H9 (cell line): ENCODE measurements around the gene KRTAP10-4. TPM values are rescaled to one million over a fixed set of nuclear protein-coding genes. Genes with fewer than 3 reads are reported as not detected.

Source experiments
- DNase-seq: peaks from one replicate; pipeline ENCODE4 v3.0.0-alpha.2; 2017
- H2AFZ ChIP-seq: one replicate; pipeline ENCODE4 v1.6.1; 2013; ENCODE audit warnings: mild to moderate bottlenecking, low read length, control low read depth, moderate library complexity
- H2AK5ac ChIP-seq: 2 replicates; pipeline ENCODE4 v1.6.1; 2013; ENCODE audit warnings: low read length, control low read depth, mixed read lengths; ENCODE audit not compliant: insufficient read length
- H2BK120ac ChIP-seq: one replicate; pipeline ENCODE4 v1.6.1; 2013; ENCODE audit warnings: low read depth, mild to moderate bottlenecking, low read length, control low read depth, inconsistent platforms; ENCODE audit not compliant: poor library complexity, severe bottlenecking
- H2BK12ac ChIP-seq: 2 replicates; pipeline ENCODE4 v1.6.1; 2013; ENCODE audit warnings: low read length, control low read depth, mixed read lengths, low read depth; ENCODE audit not compliant: insufficient read length
- H2BK15ac ChIP-seq: 2 replicates; pipeline ENCODE4 v1.6.1; 2013; ENCODE audit warnings: low read depth, low read length, control low read depth
- H2BK20ac ChIP-seq: one replicate; pipeline ENCODE4 v1.6.1; 2013; ENCODE audit warnings: low read depth, mild to moderate bottlenecking, low read length, control low read depth, inconsistent platforms; ENCODE audit not compliant: poor library complexity, severe bottlenecking
- H2BK5ac ChIP-seq: 2 replicates; pipeline ENCODE4 v1.6.1; 2013; ENCODE audit warnings: low read length, control low read depth, mixed read lengths; ENCODE audit not compliant: insufficient read length
- H3K14ac ChIP-seq: 2 replicates; pipeline ENCODE4 v1.6.1; 2013; ENCODE audit warnings: low read length, control low read depth; ENCODE audit not compliant: insufficient read depth
- H3K18ac ChIP-seq: 2 replicates; pipeline ENCODE4 v1.6.1; 2013; ENCODE audit warnings: low read depth, mild to moderate bottlenecking, mixed read lengths, low read length, control low read depth; ENCODE audit not compliant: insufficient read length
- H3K23ac ChIP-seq: 2 replicates; pipeline ENCODE4 v1.6.1; 2013; ENCODE audit warnings: low read length, control low read depth, mixed read lengths, low read depth; ENCODE audit not compliant: insufficient read length
- H3K23me2 ChIP-seq: 2 replicates; pipeline ENCODE4 v1.6.1; 2013; ENCODE audit warnings: low read depth, mild to moderate bottlenecking, mixed read lengths, low read length, control low read depth; ENCODE audit not compliant: insufficient read length, poor library complexity, severe bottlenecking
- H3K27ac ChIP-seq: 2 replicates; pipeline ENCODE4 v1.5.1; 2013; ENCODE audit warnings: low read length, control low read depth, mixed read lengths, low read depth; ENCODE audit not compliant: insufficient read length
- H3K27me3 ChIP-seq: 2 replicates; pipeline ENCODE4 v1.6.1; 2013; ENCODE audit warnings: low read length, control low read depth, inconsistent platforms; ENCODE audit not compliant: insufficient read depth
- H3K4ac ChIP-seq: 2 replicates; pipeline ENCODE4 v1.6.1; 2013; ENCODE audit warnings: low read depth, mild to moderate bottlenecking, control low read depth, inconsistent platforms, low read length, moderate library complexity
- H3K4me1 ChIP-seq: 2 replicates; pipeline ENCODE4 v1.6.1; 2013; ENCODE audit warnings: low read length, control low read depth, inconsistent platforms; ENCODE audit not compliant: insufficient read depth
- H3K4me2 ChIP-seq: 2 replicates; pipeline ENCODE4 v1.6.1; 2013; ENCODE audit warnings: low read length, control low read depth, mixed read lengths; ENCODE audit not compliant: insufficient read length, insufficient read depth
- H3K56ac ChIP-seq: 2 replicates; pipeline ENCODE4 v1.6.1; 2013; ENCODE audit warnings: low read depth, mild to moderate bottlenecking, mixed read lengths, low read length, control low read depth; ENCODE audit not compliant: insufficient read length
- H3K79me1 ChIP-seq: 2 replicates; pipeline ENCODE4 v1.6.1; 2013; ENCODE audit warnings: low read depth, mild to moderate bottlenecking, moderate library complexity, low read length, control low read depth, inconsistent platforms; ENCODE audit not compliant: insufficient read depth, poor library complexity, severe bottlenecking
- H3K79me2 ChIP-seq: 2 replicates; pipeline ENCODE4 v1.6.1; 2013; ENCODE audit warnings: low read length, control low read depth, inconsistent platforms; ENCODE audit not compliant: insufficient read depth
- H3K9ac ChIP-seq: 2 replicates; pipeline ENCODE4 v1.6.1; 2013; ENCODE audit warnings: low read length, control low read depth, mixed read lengths; ENCODE audit not compliant: insufficient read length; ENCODE audit errors: extremely low read depth
- H3K9me3 ChIP-seq: one replicate; pipeline ENCODE4 v1.6.1; 2013; ENCODE audit warnings: low read depth, low read length, inconsistent platforms; ENCODE audit not compliant: control insufficient read depth
- H3T11ph ChIP-seq: one replicate; pipeline ENCODE4 v1.6.1; 2013; ENCODE audit warnings: mild to moderate bottlenecking, low read length, control low read depth, inconsistent platforms
- H4K20me1 ChIP-seq: one replicate; pipeline ENCODE4 v1.6.1; 2013; ENCODE audit not compliant: control insufficient read depth, insufficient read length, insufficient read depth
- H4K5ac ChIP-seq: 2 replicates; pipeline ENCODE4 v1.6.1; 2013; ENCODE audit warnings: low read depth, mild to moderate bottlenecking, mixed read lengths, low read length, control low read depth; ENCODE audit not compliant: insufficient read length
- H4K8ac ChIP-seq: replicated peaks from 2 replicates; pipeline ENCODE4 v1.6.1; 2013; ENCODE audit warnings: low read length, control low read depth, mixed read lengths, low read depth; ENCODE audit not compliant: insufficient read length
- H4K91ac ChIP-seq: 2 replicates; pipeline ENCODE4 v1.6.1; 2013; ENCODE audit warnings: low read depth, mild to moderate bottlenecking, moderate library complexity, mixed read lengths, low read length, control low read depth; ENCODE audit not compliant: insufficient read length
- H3K27ac Mint-ChIP-seq, 3 experiments: 2 replicates in 2 of 3; 3 replicates in 1 of 3; pipeline ENCODE4 v1.8.0; 2020 to 2021; ENCODE audit warnings: mixed read lengths in 3 of 3, mild to moderate bottlenecking in 1 of 3, moderate library complexity in 1 of 3
- H3K27me3 Mint-ChIP-seq: 2 replicates; pipeline ENCODE4 v1.8.0; 2021; ENCODE audit warnings: low read depth, mild to moderate bottlenecking, moderate library complexity, mixed read lengths
- H3K36me3 Mint-ChIP-seq, 3 experiments: 2 replicates in 2 of 3; 3 replicates in 1 of 3; pipeline ENCODE4 v1.8.0; 2020 to 2021; ENCODE audit warnings: low read depth in 3 of 3, mixed read lengths in 3 of 3; ENCODE audit not compliant: insufficient read depth in 1 of 3
- H3K4me1 Mint-ChIP-seq, 2 experiments: 2 replicates each; pipeline ENCODE4 v1.8.0; 2020; ENCODE audit warnings: mixed read lengths in 2 of 2
- H3K4me3 Mint-ChIP-seq, 2 experiments: 2 replicates in 1 of 2; 3 replicates in 1 of 2; pipeline ENCODE4 v1.8.0; 2020 to 2021; ENCODE audit warnings: mild to moderate bottlenecking in 2 of 2, mixed read lengths in 2 of 2, moderate library complexity in 1 of 2
- H3K9me3 Mint-ChIP-seq, 2 experiments: 2 replicates in 1 of 2; 3 replicates in 1 of 2; pipeline ENCODE4 v1.8.0; 2020; ENCODE audit warnings: mild to moderate bottlenecking in 2 of 2, mixed read lengths in 2 of 2, moderate library complexity in 1 of 2
- WGBS: extraction: QIAGEN DNeasy Blood & Tissue Kit; methylation state at CpG from one replicate; pipeline ENCODE4 v1.1.7; 2013; ENCODE audit warnings: missing lambda C conversion rate, low lambda C conversion rate, mixed read lengths; ENCODE audit not compliant: insufficient read length; ENCODE audit errors: extremely low coverage; 5-methylcytosine and 5-hydroxymethylcytosine counted together
- total RNA-seq: library from RNA; stranded (reverse); gene quantifications from 2 replicates; pipeline ENCODE4 v1.2.1, GENCODE V29; 2021
- TF ChIP-seq, protein P1 (sequence below): fragments of 200-600 bp; sonication (generic); conservative IDR thresholded peaks from 3 replicates; pipeline ENCODE4 v1.8.0; 2021; ENCODE audit warnings: antibody characterized with exemption, mild to moderate bottlenecking

Gene KRTAP10-4
- total RNA-seq, 1 experiment from 2014 or later = not detected

DNA sequence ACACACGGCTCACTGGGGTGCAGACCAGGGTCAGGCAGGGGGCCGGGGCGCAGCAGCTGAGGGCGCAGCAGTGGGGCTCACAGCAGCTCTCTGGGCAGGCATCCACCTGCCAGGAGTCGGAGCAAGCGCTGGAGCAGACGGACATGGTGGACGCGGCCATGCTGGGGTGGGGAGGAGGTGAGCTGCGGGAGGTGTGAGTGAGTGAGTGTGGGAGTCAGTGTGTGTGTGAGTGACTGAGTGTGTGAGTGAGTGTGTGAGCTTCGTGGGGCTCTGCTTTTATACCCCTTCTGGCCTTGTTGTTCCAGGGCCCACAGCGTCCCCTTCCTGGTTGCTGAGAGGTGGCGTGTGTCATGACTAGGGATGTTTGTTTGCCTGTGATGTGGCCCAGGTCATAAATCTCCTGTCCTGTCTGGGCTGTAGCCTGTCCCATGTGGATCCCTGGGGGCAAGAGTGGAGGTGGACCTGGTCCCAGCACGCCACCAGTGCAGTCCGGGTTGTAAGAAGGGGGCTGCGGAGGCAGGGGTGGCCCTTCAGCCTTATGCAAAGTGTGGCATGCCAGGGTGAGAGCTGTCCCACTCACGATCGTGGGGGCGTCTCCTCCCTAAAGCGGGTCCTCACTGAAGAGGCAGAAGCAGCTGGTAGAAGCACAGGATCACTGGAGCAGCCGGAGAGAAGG is 33.4 kb upstream of the KRTAP10-4 start, which contains the start of gene KRTAP10-1:
Gene KRTAP10-1 (minus strand): TSS at position 205 of the 676 bp plus-strand sequence. CDS start 45 bp downstream, at position 160.
- no peak within 1 kb of the TSS for H2BK20ac ChIP-seq
- H4K91ac ChIP-seq = no peak within 1 kb of the TSS
- H3K4ac ChIP-seq = no peak within 1 kb of the TSS
- no CpG with 5 or more reads among the region's 21 CpGs for WGBS
- no peak within 1 kb of the TSS for H2BK15ac ChIP-seq
- no peak within 1 kb of the TSS for H2BK12ac ChIP-seq
- no peak within 1 kb of the TSS for H3K4me3 Mint-ChIP-seq
- no peak within 1 kb of the TSS for H4K5ac ChIP-seq
- H3T11ph ChIP-seq = no peak within 1 kb of the TSS
- no peaks in the 10 kb centered on the region for H3K4me1 ChIP-seq
- no peak within 1 kb of the TSS for H2AFZ ChIP-seq
- no peaks in the 10 kb centered on the region for H4K20me1 ChIP-seq
- H3K27ac Mint-ChIP-seq = peak within 1 kb of the TSS in 2 of 3 experiments; percentile 60 to 61; a peak in 2 of 7 replicates
- H3K14ac ChIP-seq = no peak within 1 kb of the TSS; the same call in 1 of the 2 replicates
- H2BK120ac ChIP-seq = no peak within 1 kb of the TSS
- DNase-seq = no peak
- H3K27ac ChIP-seq = no peak within 1 kb of the TSS
- no peak within 1 kb of the TSS for H2BK5ac ChIP-seq
- H3K27me3 Mint-ChIP-seq = no peaks in the 10 kb centered on the region; the same call in 1 of the 2 replicates
- no peak within 1 kb of the TSS for H2AK5ac ChIP-seq
- TF ChIP-seq, protein P1, sequence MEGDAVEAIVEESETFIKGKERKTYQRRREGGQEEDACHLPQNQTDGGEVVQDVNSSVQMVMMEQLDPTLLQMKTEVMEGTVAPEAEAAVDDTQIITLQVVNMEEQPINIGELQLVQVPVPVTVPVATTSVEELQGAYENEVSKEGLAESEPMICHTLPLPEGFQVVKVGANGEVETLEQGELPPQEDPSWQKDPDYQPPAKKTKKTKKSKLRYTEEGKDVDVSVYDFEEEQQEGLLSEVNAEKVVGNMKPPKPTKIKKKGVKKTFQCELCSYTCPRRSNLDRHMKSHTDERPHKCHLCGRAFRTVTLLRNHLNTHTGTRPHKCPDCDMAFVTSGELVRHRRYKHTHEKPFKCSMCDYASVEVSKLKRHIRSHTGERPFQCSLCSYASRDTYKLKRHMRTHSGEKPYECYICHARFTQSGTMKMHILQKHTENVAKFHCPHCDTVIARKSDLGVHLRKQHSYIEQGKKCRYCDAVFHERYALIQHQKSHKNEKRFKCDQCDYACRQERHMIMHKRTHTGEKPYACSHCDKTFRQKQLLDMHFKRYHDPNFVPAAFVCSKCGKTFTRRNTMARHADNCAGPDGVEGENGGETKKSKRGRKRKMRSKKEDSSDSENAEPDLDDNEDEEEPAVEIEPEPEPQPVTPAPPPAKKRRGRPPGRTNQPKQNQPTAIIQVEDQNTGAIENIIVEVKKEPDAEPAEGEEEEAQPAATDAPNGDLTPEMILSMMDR = no peak
- no peaks in the 10 kb centered on the region for H3K36me3 Mint-ChIP-seq
- H3K9me3 ChIP-seq = no peaks in the 10 kb centered on the region
- no peak within 1 kb of the TSS for H3K56ac ChIP-seq
- peaks cover 0 to 3% of the 10 kb centered on the region in 2 experiments; a peak in 1 of 4 replicates for H3K4me1 Mint-ChIP-seq
- H3K18ac ChIP-seq = no peak within 1 kb of the TSS
- no peaks in the 10 kb centered on the region for H3K79me1 ChIP-seq
- H3K79me2 ChIP-seq = no peaks in the 10 kb centered on the region
- no peak within 1 kb of the TSS for H4K8ac ChIP-seq
- no peaks in the 10 kb centered on the region for H3K23me2 ChIP-seq
- no peak within 1 kb of the TSS for H3K9ac ChIP-seq
- H3K4me2 ChIP-seq = no peak within 1 kb of the TSS
- H3K27me3 ChIP-seq = no peaks in the 10 kb centered on the region
- H3K9me3 Mint-ChIP-seq = peaks cover 0 to 3% of the 10 kb centered on the region in 2 experiments; a peak in 1 of 5 replicates
- no peak within 1 kb of the TSS for H3K23ac ChIP-seq
